IPS-18a (cell line): Measurements from ENCODE around the gene WT1.
"Not testable (repeated sequence)": the region's sequence is repeated elsewhere in the genome, so short reads cannot be mapped to it uniquely, and the experiment has no call there.

Source experiments
- H3K27ac ChIP-seq: one replicate; pipeline ENCODE4 v1.5.1; 2013; ENCODE audit warnings: low read length
- H3K27me3 ChIP-seq: one replicate; pipeline ENCODE4 v1.6.1; 2013; ENCODE audit warnings: mild to moderate bottlenecking, low read length; ENCODE audit not compliant: control insufficient read depth, insufficient read depth
- H3K36me3 ChIP-seq: one replicate; pipeline ENCODE4 v1.6.1; 2013; ENCODE audit warnings: low read depth, low read length; ENCODE audit not compliant: control insufficient read depth
- H3K4me1 ChIP-seq: one replicate; pipeline ENCODE4 v1.6.1; 2013; ENCODE audit warnings: low read depth, low read length; ENCODE audit not compliant: control insufficient read depth
- H3K4me3 ChIP-seq: one replicate; pipeline ENCODE4 v1.5.1; 2013; ENCODE audit warnings: low read length
- H3K9ac ChIP-seq: one replicate; pipeline ENCODE4 v1.6.1; 2013; ENCODE audit warnings: mild to moderate bottlenecking, low read length, moderate library complexity
- H3K9me3 ChIP-seq: one replicate; pipeline ENCODE4 v1.6.1; 2013; ENCODE audit warnings: low read depth, low read length; ENCODE audit not compliant: control insufficient read depth

The WT1 gene

DNA sequence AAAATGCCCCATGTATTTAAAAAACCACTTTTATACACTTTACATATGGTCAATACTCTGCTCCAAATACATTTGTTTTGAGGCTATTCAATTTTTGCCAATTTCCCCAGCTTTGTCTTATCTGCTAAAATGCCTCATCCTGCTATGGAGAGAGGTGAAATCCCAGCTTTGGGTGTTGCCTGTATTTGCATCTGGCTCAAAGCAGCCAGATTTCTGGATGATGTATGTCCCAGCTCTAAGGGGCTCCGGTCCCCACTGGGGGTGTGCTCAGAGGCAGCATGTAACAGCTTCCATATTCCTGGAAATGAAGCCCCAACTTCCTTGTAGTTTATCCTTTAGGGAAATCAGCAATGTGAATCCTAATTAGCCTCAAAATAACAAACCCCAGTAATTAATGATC, 59.5 kb downstream of the WT1 start:
- Histone ChIP-seq H3K4me3 (no peak overlapping the region), H3K9me3 (no peaks in the 10 kb centered on the region), H3K9ac (no peak overlapping the region), H3K36me3 (no peaks in the 10 kb centered on the region), H3K4me1 (no peaks in the 10 kb centered on the region), H3K27me3 (no peaks in the 10 kb centered on the region), H3K27ac (no peak overlapping the region)

DNA sequence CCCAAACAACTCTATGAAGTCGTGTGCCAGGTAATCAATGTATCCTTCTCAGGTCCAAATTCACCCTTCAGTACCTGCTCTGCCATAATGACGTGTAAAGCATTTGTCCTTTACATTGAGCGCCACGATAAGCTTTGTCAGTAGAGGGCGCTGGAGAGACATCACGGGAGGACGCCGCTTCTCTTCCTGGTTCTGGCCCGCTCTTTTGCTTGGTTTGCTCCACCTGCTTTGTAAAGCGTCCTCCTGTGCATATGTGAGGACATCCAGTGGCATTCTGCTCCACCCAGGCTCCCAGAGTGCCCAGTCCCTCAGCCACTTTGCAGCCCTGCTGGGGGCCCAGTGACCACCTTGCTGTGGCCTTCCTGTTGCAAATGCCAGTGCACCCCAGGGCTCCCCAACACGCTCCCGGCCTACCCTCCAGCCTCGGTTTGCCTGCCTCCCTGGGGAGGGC, 61.1 kb downstream of the WT1 start:
- no peak overlapping the region for H3K27ac ChIP-seq
- H3K9ac ChIP-seq = no peak overlapping the region
- H3K4me1 ChIP-seq = no peaks in the 10 kb centered on the region
- no peaks in the 10 kb centered on the region for H3K27me3 ChIP-seq
- H3K36me3 ChIP-seq = no peaks in the 10 kb centered on the region
- no peak overlapping the region for H3K4me3 ChIP-seq
- no peaks in the 10 kb centered on the region for H3K9me3 ChIP-seq

DNA sequence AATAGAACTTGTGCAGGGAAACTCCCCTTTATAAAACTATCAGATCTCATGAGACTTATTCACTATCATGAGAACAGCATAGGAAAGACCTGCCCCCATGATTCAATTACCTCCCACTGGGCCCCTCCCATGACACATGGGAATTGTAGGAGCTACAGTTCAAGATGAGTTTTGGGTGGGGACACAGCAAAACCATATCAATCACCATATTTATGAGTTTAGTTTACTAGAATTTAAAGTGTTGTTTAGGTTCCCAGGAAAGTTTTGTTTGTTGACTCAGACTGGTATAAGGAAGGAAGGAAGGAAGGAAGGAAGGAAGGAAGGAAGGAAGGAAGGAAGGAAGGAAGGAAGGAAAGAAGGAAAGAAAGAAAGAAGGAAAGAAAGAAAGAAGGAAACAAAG, 65.4 kb downstream of the WT1 start:
- not testable (repeated sequence) for H3K36me3 ChIP-seq, H3K27me3 ChIP-seq, H3K9me3 ChIP-seq, H3K27ac ChIP-seq, H3K4me1 ChIP-seq, H3K4me3 ChIP-seq, H3K9ac ChIP-seq

DNA sequence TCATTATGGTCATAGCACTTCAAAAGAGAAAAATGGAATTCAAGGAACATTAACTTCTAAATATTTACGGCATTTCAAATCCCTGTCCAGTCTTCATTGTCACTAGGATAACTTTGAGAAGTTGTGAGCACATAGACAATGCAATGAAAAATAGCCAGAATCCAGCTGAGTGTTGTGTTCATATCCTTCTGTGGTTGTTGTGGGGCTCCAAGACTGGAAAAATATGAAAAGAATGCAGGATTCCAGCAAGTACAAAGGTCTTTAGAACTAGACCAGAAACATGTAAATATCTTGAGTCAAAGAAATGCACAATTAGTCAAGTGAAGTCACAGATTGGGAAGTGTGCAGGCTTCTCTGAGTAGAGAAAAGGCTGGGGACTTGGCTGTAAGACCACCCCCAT, 68.7 kb downstream of the WT1 start:
- Histone ChIP-seq H3K27me3 (no peaks in the 10 kb centered on the region), H3K4me1 (no peaks in the 10 kb centered on the region), H3K9me3 (peaks cover 8% of the 10 kb centered on the region), H3K36me3 (no peaks in the 10 kb centered on the region), H3K27ac (no peak overlapping the region), H3K9ac (no peak overlapping the region), H3K4me3 (no peak overlapping the region)

DNA sequence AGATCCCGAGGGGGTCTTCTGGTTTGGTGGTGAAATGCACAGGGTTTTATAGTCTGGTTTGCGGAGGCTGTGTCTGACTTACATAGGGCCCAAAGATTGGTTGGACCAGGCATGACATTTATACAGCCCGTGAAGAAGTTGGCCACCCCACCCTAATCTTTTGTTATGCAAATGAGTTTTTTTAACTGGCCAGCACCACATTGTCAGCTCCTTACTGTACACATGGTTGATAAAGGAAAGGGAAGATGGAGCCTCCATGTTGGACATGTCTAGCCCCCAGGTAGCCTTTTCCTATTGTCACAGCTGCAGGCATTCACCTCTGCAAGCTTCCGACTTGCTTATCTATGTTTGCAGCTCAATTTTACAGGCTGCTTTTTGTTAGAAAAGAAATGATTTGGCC, 70.1 kb downstream of the WT1 start:
- Histone ChIP-seq H3K4me3 (no peak overlapping the region), H3K9me3 (peaks cover 8% of the 10 kb centered on the region), H3K27ac (no peak overlapping the region), H3K9ac (no peak overlapping the region), H3K27me3 (no peaks in the 10 kb centered on the region), H3K4me1 (no peaks in the 10 kb centered on the region), H3K36me3 (no peaks in the 10 kb centered on the region)

DNA sequence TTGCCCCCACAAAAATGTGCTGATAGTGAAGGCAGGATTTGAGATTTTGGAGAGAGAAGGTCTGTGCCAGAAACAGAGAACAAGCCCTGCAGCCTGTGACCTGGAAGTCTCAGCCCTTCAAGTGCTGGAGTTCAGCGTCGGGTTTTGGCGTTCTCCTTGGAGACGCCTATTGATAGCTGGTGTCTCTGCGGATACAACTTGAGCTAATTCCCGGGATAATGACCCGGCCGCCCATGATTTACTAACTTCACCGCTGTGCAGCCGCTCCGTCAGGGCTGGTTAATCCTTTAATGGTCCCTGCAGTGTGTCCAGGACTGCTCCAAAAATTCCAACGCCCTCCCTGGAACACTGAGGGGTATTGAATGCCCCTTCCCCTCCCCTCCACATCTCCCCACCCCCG, 76.6 kb downstream of the WT1 start:
- Histone ChIP-seq H3K4me3 (no peak overlapping the region), H3K4me1 (no peaks in the 10 kb centered on the region), H3K27me3 (no peaks in the 10 kb centered on the region), H3K9me3 (no peaks in the 10 kb centered on the region), H3K9ac (no peak overlapping the region), H3K36me3 (no peaks in the 10 kb centered on the region), H3K27ac (no peak overlapping the region)

DNA sequence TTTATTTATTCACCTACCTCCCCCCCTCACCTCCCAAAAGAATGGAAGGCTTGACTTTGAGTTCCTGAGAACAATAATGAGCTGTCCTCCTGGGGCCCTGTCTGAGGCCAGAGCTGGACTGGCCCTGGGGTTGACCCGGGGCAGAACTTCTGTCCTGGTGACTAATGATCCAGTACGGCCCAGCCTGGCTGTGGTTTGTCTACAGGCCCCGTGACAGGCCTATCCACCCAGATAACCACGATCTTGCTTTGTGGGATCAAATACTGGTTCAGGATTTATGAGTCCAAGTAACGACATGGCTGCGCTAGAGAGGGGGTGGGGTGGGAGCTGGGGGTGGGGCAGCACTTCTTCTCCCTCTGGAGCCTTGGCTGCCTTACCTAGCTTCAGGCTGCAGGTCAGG, 81.5 kb downstream of the WT1 start:
- H3K9me3 ChIP-seq = no peaks in the 10 kb centered on the region
- no peak overlapping the region for H3K9ac ChIP-seq
- no peaks in the 10 kb centered on the region for H3K27me3 ChIP-seq
- no peaks in the 10 kb centered on the region for H3K36me3 ChIP-seq
- no peaks in the 10 kb centered on the region for H3K4me1 ChIP-seq
- H3K27ac ChIP-seq = no peak overlapping the region
- no peak overlapping the region for H3K4me3 ChIP-seq

DNA sequence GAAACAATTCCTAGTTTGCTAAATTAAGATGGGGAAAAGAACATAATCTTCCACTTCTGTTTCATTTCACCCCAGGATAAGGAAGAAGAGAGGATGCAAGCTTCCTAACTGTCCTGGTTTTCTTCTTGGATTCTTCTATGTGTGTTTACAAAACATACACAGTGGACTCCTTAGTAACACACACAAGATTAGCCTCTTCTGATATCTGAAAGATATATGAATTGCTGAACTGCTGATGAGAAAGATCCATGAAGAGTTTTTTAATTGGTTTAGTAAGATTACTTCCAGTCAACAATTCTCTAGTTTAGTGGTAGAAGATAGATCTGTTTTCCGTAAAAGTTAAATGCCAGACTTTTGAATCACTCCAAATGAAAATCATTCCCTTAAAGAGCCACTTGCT, 86.8 kb downstream of the WT1 start:
- H3K4me1 ChIP-seq = no peaks in the 10 kb centered on the region
- no peak overlapping the region for H3K27ac ChIP-seq
- H3K4me3 ChIP-seq = no peak overlapping the region
- H3K9me3 ChIP-seq = no peaks in the 10 kb centered on the region
- no peaks in the 10 kb centered on the region for H3K36me3 ChIP-seq
- H3K27me3 ChIP-seq = no peaks in the 10 kb centered on the region
- no peak overlapping the region for H3K9ac ChIP-seq

DNA sequence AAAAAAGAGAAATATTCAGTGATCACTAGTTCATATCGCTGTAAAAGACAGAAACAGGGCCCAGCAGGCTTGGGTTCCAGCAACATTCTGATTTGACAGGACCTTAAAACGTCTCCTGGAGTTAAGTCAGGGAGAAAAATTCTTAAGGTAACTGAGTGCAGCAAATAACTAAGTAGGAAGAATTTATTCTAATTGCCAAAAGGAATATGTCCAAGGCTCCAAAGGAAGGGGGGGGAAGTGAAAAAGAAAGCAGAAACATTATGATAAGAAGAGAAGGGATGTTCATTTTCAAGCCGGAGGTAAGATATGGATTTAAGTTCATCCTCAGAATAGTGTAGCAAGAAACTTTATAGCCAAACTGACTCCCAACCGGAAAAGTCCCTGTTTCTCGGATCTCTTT, 90.4 kb downstream of the WT1 start:
- H3K9ac ChIP-seq = no peak overlapping the region
- no peaks in the 10 kb centered on the region for H3K27me3 ChIP-seq
- no peaks in the 10 kb centered on the region for H3K4me1 ChIP-seq
- no peak overlapping the region for H3K27ac ChIP-seq
- no peaks in the 10 kb centered on the region for H3K36me3 ChIP-seq
- no peak overlapping the region for H3K4me3 ChIP-seq
- no peaks in the 10 kb centered on the region for H3K9me3 ChIP-seq

DNA sequence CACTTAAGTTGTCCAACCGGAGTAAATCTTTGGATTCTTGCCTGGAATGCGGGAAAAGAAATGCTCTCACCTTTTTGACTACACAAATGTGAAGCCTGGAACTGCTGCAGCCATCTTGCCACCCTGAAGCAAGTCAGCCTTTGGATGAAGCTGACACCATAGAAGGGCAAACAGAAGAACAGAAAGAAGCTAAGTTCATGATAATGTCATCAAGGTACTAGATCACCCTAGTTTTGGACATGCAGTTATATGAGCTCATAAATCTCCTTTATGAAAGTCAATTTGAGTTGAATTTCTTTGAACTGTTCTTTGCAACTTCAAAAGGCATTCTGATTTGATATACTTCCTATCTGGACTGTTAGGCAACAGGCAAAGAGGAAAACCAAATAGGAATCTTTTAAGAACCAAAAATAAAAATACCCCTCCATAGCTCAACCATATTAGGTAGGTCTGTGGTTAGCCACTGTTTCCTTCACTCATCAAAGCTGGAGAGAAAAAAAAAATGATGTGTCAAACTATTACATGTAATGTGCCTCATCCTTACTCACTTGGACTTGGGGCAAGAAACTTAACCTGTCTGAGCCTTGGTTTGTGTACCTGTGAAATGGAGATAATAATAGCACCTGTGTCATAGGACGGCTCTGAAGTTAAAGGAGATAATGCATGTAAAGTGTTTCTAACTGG, 91.9 kb downstream of the WT1 start:
- no peaks in the 10 kb centered on the region for H3K9me3 ChIP-seq
- no peaks in the 10 kb centered on the region for H3K27me3 ChIP-seq
- no peak overlapping the region for H3K4me3 ChIP-seq
- no peak overlapping the region for H3K27ac ChIP-seq
- no peaks in the 10 kb centered on the region for H3K36me3 ChIP-seq
- H3K9ac ChIP-seq = no peak overlapping the region
- no peaks in the 10 kb centered on the region for H3K4me1 ChIP-seq

DNA sequence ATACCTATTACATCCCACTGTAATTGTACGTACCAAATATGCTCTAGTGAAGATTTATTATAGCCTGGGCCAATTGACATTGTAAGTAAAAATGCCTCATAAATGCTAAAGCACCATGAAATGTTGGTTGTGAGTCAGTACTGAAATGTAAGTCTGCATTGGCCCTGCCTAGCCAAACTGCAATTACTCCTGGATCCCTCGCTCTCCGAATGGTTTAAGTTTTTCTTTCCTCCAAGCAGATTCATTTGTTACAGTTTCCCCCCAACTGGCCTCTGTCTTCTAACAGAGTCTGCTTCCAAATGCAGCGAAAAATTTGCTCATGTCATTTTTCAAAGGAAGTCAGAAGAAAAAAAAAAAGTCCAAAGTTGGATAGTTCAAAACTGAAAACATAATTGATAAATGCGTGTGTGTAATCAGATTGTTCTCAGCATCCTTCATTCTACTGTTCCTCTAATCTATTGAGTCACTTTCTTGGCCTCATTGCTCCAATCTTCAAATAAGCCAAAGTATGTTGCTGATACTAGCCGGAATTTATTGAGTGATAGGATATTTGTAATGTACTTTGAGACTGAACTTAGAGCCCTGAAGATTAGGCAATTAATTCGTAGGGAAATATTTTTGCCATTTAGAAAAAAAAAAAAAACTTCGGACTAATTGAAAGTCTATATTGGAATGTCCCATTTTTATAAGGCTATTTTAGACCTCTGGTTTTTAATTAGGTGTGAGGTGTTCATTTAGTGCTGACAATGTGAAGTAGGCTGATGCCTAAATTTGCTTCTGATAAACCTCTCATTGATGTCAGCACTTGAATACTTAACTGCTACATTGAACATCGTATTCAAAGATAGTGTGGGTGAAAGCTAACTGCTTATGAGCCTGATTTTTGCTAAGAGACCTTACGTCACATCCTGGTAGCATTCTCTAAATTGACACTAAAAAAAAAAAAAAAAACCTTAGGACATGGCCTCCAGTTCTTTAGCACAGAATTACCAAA, 93.4 kb downstream of the WT1 start:
- Histone ChIP-seq H3K9ac (no peak overlapping the region), H3K9me3 (no peaks in the 10 kb centered on the region), H3K27me3 (no peaks in the 10 kb centered on the region), H3K36me3 (no peaks in the 10 kb centered on the region), H3K27ac (no peak overlapping the region), H3K4me1 (no peaks in the 10 kb centered on the region), H3K4me3 (no peak overlapping the region)

DNA sequence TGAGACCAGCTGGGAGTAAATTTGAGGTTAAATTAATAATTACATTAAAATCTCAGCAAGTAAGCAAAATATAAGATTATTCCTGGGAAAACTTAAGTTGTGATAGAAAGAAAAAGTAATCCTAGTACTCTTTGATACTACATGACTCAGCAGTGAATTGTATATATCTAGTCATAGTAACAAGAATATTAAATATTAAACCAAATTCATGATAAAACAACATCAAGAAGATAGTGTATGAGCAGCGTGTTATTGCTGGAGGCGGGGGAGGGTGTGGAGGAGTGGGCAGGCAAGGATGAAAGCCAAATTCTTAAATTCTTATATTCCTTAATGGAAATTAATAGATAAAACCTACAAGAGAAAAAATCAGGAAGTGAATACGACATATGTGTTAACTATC, 95.2 kb downstream of the WT1 start:
- Histone ChIP-seq H3K27me3 (no peaks in the 10 kb centered on the region), H3K9me3 (peaks cover 2% of the 10 kb centered on the region), H3K36me3 (no peaks in the 10 kb centered on the region), H3K27ac (no peak overlapping the region), H3K4me1 (no peaks in the 10 kb centered on the region), H3K9ac (no peak overlapping the region), H3K4me3 (no peak overlapping the region)
